Stimulated activated effector memory CD8-positive, alpha-beta T cell treated with anti-CD3 and anti-CD28 coated beads, Interleukin-12 subunit alpha, Interleukin-12 subunit beta, amount 100 ng/mL, for 72 hours (primary cell): Measurements from ENCODE around the gene PLA2G4E.

ENCODE experiments used
- ATAC-seq: fragments of 150-1000 bp; cut with Tn5 transposase; 2 replicates; pipeline ENCODE4 v1.10.0; 2021
- DNase-seq, 2 donors: peaks; one replicate each; pipeline ENCODE4 v3.0.0; 2021 to 2022; ENCODE audit warnings: low spot score in 2 of 2
- H3K27ac Mint-ChIP-seq: one replicate; pipeline ENCODE4 v1.8.0; 2022; ENCODE audit warnings: mild to moderate bottlenecking, mixed read lengths
- H3K36me3 Mint-ChIP-seq: one replicate; pipeline ENCODE4 v1.8.0; 2022; ENCODE audit warnings: mild to moderate bottlenecking, mixed read lengths
- H3K4me1 Mint-ChIP-seq: one replicate; pipeline ENCODE4 v1.8.0; 2022; ENCODE audit warnings: mixed read lengths
- H3K4me3 Mint-ChIP-seq: one replicate; pipeline ENCODE4 v1.8.0; 2022; ENCODE audit warnings: mild to moderate bottlenecking, mixed read lengths
- H3K9me3 Mint-ChIP-seq: one replicate; pipeline ENCODE4 v1.8.0; 2022; ENCODE audit warnings: mixed read lengths

The PLA2G4E gene

DNA sequence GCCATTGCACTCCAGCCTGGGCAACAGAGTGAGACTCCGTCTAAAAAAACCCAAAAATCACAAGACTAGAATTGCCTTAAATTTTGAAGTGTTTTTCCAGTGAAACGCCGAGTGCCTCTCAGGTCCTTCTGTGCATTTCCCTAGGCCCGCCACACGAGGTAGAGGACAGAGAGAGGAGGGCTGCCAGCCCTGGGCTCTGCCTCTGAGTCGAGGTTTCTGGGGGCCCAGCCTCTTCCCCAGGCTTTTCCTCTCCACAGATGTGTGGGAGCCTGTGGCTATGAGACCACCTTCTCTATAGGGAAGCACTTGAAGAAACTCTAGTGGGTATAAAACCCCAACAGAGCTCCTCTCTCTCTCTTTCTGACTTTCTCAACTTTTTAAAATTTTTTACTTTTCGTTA is 37.6 kb downstream of the PLA2G4E start:
- ATAC-seq (no peak), DNase-seq (no peak)
- Mint-ChIP-seq H3K36me3 (no peaks in the 10 kb centered on the region), H3K4me3 (no peak overlapping the region), H3K9me3 (no peaks in the 10 kb centered on the region), H3K27ac (no peak overlapping the region), H3K4me1 (peaks cover 13% of the 10 kb centered on the region)

DNA sequence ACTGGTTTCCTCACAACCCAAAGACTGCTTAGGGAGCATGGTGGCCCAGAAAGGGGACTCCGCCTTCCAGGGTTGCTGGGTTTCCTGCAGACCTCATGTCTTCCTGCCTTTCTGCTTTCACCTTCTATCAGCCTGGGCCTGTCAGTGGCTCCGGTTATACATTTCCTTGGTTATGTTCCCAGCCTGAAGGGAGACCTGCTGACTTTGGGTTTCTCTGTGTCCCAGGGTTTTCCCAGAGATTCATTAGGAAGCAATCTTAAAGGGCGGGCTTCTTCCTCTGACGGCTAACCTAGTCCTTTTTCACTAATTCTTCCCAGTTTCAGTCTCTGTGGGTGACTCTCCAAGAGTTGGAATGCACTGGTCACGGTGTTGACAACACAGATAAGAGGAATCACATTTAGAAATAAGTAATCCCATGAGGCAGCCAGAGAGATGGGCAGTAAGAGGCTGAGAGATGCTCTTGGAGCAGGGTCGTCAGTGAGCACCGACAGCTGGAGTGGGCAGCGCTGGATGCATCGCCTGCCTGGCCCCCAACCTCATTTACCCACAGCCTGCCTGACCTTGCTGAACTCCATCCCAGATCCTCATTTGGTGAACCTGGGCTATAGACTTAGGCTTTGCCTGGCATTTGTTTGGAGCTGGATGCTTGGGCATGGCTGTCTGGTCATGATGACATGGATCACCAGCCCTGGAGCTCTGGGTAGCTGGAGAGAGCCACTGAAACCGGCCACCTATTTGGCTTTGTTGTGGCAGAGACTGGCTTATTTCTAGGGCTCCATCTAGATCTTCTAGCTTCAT is 38.5 kb downstream of the PLA2G4E start:
- Mint-ChIP-seq H3K9me3 (no peaks in the 10 kb centered on the region), H3K4me1 (peaks cover 13% of the 10 kb centered on the region), H3K27ac (no peak overlapping the region), H3K36me3 (no peaks in the 10 kb centered on the region), H3K4me3 (no peak overlapping the region)
- ATAC-seq: no peak
- no peak for DNase-seq

DNA sequence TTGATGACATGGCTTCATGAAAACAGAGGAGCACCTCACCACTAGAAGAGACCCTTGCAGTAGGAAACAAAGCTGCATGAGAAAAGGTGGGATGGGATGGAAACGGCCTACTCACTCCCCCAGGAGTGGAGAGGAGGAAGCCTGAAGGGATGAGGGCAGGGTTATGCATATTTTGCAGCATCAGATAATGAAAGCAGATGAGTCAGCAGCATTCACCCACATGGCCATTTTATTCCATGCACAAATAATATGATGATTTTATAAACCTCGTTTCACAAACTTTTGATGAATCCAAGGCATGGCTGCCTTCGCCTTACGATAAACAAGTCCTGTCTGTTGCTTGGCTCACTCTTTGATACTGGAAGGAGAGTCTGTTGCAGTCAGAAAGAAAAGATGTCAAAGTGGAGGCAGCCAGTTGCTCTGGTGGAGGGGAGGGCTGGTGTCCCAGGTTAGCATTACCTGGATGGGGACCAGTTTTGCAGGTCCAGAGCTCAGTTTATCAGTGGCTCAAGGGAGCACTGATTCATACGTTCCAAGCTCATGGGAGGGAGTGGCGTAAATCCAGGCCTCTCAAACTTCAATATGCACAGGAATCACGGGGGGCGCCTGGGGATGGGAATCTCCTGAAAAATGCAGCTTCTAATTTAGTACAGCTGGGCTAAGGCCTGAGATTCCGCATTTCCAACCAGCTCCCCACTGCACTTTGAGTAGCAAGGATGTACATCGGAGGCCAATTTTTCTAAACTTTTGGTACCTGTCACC is 39.3 kb downstream of the PLA2G4E start:
- H3K27ac Mint-ChIP-seq: peak overlapping the region; percentile 78
- DNase-seq (no peak), ATAC-seq (no peak)
- peak overlapping the region; percentile 13 for H3K4me3 Mint-ChIP-seq
- H3K9me3 Mint-ChIP-seq: no peaks in the 10 kb centered on the region
- H3K4me1 Mint-ChIP-seq: peaks cover 13% of the 10 kb centered on the region
- H3K36me3 Mint-ChIP-seq: no peaks in the 10 kb centered on the region

DNA sequence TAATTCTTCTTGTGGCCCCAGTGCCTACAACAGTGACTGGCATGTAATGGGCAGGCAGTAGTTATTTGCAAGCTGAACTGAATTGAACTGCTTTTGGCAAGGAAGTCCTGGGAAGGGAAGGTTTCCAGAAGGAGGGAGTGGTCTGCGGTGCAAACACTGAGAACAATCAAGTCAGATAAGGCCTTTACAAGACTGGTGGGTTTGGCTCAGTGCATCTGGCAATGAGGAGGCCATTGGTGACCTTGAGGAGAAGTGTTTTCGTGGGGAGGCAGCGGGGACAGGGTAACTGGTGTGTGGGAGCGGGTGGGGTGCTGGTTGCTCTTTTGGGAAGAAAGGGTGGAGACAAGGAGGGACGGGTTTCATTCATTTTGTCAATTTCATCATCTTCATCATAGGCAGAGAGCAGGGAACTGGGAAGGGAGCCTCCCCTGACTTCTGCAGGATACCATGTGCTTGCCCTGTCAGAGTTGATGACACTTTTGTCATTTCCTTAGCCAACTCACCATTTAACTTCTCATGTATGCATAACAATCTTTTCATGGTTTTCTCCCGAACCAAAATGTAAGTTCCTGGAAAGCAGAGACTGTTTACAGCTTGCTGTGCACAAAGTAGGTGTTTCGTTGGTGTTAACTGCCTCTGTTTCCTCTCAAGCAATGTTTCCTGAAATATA is 40.1 kb downstream of the PLA2G4E start:
- Mint-ChIP-seq H3K4me1 (peaks cover 13% of the 10 kb centered on the region), H3K9me3 (no peaks in the 10 kb centered on the region), H3K27ac (peak overlapping the region; percentile 78), H3K36me3 (no peaks in the 10 kb centered on the region), H3K4me3 (peak overlapping the region; percentile 13)
- DNase-seq: no peak
- no peak for ATAC-seq

DNA sequence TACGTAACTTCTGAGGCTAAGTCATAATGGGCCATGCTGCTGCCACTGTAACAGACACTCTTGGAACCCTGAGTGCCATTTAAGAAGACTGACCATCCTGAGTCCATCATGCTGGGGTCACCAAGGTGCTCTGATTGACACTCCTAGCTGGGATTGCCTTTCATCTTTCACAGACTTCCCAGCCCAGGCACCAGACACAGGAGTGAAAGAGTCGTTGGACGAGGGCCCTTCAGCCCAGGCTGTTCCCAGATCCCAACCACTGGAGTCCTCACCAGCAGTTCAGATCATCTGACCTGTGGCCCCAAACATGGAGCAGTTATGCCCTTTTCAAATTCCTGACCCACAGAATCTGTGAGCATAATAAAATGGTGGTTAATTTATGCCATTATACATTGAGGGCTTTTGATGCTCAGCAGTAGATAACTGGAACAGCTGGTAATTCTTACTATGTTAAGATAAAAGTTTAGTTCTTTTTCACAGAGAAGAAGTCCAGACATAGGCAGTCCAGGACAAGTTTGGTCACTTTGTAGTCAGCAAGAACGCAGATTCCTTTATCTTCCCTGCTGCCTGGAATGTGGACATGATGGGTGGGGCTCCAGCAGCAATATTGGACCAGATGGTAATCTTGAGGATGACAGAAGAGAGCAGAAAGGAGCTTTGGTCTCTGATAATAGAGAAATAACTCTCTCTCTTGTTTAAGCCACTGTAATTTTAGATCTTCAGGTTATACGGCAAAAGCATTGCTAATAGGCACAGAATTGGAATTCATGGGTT is 41.2 kb downstream of the PLA2G4E start:
- Mint-ChIP-seq H3K9me3 (no peaks in the 10 kb centered on the region), H3K27ac (no peak overlapping the region), H3K4me1 (peaks cover 13% of the 10 kb centered on the region), H3K4me3 (no peak overlapping the region), H3K36me3 (no peaks in the 10 kb centered on the region)
- no peak for ATAC-seq
- DNase-seq: no peak

DNA sequence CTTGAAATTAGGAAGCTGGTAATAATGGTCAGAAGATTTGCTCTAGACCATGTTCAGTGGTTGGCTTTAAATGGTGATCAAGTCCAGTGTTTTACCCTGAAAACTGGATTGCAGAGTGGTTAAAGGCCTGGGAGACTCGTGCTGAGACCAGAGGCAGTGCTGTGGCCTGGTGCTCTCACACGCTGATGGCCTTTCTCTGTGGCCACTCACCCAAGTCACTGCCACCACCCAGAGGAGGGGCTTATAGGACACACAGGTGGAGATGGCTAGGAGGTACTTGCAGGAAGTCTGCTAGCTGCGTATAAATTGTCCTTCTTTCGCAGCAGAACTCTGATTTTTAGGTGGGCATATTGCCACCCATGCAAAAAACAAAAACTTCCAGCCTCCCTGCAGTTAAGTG is 42.3 kb downstream of the PLA2G4E start:
- DNase-seq (no peak), ATAC-seq (no peak)
- Mint-ChIP-seq H3K4me1 (peaks cover 20% of the 10 kb centered on the region), H3K36me3 (no peaks in the 10 kb centered on the region), H3K9me3 (no peaks in the 10 kb centered on the region), H3K4me3 (no peak overlapping the region), H3K27ac (no peak overlapping the region)

DNA sequence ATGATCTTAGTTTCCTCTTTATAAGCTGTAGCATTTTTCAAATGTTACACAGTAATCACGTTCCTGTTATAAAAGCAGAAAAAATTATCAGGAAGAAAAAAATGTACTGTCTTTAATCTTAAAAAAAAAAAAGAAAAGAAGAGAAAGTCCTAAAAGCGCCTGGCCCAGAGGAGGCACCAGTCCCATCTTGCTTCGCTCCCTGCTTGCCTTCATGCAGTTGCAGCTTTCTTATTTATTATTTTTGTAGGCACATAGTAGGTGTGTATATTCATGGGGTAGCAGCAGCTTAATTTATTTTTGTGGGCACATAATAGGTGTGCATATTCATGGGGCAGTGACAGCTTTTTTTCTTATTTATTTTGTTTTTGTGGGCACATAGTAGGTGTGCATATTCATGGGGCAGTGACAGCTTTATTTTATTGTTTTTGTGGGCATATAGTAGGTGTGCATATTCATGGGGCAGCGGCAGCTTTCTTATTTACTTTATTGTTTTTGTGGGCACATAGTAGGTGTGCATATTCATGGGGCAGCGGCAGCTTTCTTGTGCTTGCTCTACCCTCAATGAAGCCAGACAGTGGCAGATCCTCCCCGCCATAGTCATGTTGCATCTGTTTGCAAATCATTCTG is 43.0 kb downstream of the PLA2G4E start:
- no peak for DNase-seq
- no peak overlapping the region for H3K27ac Mint-ChIP-seq
- ATAC-seq: no peak
- no peaks in the 10 kb centered on the region for H3K36me3 Mint-ChIP-seq
- no peaks in the 10 kb centered on the region for H3K9me3 Mint-ChIP-seq
- peaks cover 26% of the 10 kb centered on the region for H3K4me1 Mint-ChIP-seq
- H3K4me3 Mint-ChIP-seq: no peak overlapping the region

DNA sequence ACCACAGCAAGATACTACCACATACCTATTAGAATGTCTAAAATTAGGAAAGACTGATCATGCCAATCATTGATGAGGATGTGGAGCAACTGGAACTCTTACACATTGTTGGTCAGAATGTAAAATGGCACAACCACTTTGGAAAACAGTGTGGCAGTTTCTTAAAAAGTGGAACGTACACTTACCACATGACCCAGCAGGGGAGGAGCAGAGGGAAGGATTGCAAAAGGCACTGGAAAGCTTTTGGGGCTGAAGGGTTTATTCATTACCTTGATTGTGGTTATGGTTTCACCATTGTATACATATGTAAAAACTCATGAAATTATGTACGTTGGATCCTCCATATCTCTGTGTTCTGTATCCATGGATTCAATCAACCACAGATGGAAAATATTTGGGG is 45.2 kb downstream of the PLA2G4E start:
- H3K9me3 Mint-ChIP-seq: no peaks in the 10 kb centered on the region
- H3K4me1 Mint-ChIP-seq: peaks cover 27% of the 10 kb centered on the region
- no peak overlapping the region for H3K27ac Mint-ChIP-seq
- no peak overlapping the region for H3K4me3 Mint-ChIP-seq
- peaks cover 20% of the 10 kb centered on the region for H3K36me3 Mint-ChIP-seq
- ATAC-seq (no peak), DNase-seq (no peak)

DNA sequence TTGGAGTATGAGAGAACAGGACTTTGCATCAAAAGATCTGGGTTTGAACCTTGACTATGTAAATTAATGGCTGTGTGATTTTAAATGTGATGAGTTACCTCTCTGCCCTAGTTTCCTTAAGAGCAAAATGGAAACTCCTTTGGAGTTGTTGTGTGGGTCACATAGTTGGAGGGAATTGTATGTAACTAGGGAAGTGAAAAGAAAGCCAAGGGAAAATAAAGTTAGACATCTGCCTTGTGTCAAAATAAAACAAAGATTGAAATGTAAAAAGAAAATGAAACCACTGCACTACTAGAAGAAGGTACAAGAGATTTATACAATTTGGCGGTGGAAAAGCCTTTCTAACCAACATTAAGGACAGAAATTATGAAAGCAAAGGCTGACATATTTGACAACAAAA is 46.8 kb downstream of the PLA2G4E start:
- no peak for DNase-seq
- H3K27ac Mint-ChIP-seq: no peak overlapping the region
- no peak for ATAC-seq
- H3K9me3 Mint-ChIP-seq: no peaks in the 10 kb centered on the region
- peaks cover 37% of the 10 kb centered on the region for H3K4me1 Mint-ChIP-seq
- H3K4me3 Mint-ChIP-seq: peak overlapping the region; percentile 90
- peaks cover 34% of the 10 kb centered on the region for H3K36me3 Mint-ChIP-seq

DNA sequence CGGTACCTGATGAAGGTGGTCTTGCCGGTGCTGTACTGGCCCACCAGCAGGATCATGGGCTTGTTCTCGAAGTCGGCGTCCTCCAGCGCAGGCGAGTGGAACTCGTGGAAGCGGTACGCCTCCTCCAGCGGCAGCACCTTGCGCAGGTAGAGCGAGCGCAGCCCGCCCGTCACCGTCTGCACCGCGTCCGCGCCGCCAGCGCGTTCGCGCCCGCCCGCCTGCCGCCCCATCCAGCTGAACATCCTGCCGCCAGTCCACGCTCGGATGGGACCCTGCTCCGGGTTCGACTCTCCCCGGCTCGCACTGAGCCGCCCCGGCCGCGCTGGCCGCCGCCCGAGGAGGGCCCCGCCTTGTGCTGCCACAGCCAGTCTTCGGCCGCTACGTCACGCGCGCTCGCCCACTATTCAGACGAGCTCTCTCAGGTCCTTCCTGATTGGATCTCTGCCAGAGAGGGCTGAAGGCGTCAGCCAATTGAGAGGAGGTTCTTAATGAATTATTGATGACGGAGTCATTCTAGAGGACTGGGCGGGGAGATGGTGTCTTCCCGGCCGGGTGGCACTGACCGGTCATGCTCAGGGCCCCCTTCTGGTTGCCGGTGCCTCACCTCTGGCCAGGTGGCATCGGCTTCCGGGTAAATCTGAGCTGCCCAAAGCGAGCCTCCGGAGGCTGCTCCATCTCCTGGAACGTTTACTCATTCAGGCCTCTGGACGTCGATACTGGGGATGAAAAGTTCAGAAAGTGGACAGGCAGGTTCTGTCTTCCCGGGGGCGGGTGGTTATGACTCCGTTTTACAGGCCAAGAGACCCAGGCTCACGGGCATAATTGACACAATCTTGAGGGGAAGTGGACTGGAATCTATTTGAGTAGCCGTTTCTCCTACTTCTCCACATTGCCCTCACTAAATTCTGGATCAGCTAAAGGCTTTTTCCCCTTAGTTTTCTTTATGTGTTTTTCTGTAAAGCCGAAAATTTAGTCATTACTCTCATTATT is 48.3 kb downstream of the PLA2G4E start, which contains the start of gene EHD4:
Gene EHD4 (minus strand): TSS at position 305 of the 990 bp plus-strand sequence. CDS start 63 bp downstream, at position 242.
- Mint-ChIP-seq H3K27ac (peak within 1 kb of the TSS; percentile 95), H3K4me1 (peaks cover 52% of the 10 kb centered on the region), H3K4me3 (peak within 1 kb of the TSS; percentile 90), H3K9me3 (no peaks in the 10 kb centered on the region), H3K36me3 (peaks cover 48% of the 10 kb centered on the region)
- peak; percentile 87 to 97 for DNase-seq
- ATAC-seq: peak; percentile 88

DNA sequence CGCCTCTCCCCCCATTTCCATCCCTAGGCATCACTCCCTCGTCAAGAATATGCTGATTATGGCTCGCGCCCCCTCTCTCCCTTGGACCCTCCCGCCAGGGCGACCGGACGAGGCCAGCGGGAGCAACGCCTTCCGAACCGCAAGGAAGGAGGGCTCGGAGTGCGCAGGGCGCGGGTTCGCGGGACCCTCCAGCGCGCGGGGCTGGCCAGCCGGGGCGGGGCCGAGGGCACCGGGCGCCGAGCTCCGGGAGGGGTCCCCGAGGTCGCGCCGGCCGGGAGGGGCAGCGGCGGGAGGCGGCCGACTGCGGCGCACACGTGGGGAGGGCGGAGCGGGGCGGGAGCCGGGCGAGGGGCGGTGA is 49.0 kb downstream of the PLA2G4E start:
- peak overlapping the region; percentile 95 for H3K27ac Mint-ChIP-seq
- no peak for DNase-seq
- H3K36me3 Mint-ChIP-seq: peaks cover 53% of the 10 kb centered on the region
- H3K4me1 Mint-ChIP-seq: peaks cover 57% of the 10 kb centered on the region
- peak overlapping the region; percentile 90 for H3K4me3 Mint-ChIP-seq
- H3K9me3 Mint-ChIP-seq: no peaks in the 10 kb centered on the region
- peak; percentile 45 for ATAC-seq

DNA sequence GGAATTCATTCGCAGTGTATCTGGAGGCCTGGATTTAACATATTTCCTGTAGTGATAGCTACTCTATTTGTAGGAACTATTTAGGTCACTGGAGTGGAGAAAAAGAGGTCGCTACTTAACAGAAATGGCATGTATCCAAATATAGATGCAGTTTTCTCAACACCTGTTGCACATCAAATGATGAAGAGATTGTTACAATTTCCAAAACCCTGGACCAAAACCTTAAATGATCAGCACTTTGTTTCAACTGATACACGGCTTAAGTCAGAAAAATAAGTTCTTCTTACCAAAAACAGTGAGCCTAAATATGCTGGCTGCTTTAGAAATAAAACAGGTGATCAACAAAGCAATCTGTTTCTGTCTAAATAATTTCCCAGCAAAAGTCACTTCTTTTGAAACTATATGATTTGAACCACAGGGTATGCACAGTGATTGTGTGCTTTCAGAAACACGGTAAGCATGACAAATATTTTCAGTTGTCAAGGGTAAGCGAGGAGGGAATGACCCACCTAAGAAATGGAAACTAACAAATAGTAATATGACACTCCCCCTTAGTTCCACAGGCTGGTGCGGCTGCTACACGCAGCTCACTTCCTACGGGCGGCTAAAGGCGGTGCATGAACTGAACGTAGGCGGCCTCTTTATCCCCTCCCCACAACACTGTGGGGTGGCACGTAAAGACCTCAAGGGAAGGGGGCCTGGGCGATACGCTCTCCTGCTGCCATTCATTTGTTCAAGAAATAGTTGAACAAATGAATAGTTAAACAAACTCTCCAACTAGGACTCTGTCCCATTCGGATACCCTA is 49.5 kb downstream of the PLA2G4E start:
- DNase-seq (peak; percentile 54 to 90), ATAC-seq (peak; percentile 82)
- Mint-ChIP-seq H3K27ac (peak overlapping the region; percentile 95), H3K9me3 (no peaks in the 10 kb centered on the region), H3K4me1 (peaks cover 63% of the 10 kb centered on the region), H3K4me3 (peak overlapping the region; percentile 90), H3K36me3 (peaks cover 56% of the 10 kb centered on the region)

DNA sequence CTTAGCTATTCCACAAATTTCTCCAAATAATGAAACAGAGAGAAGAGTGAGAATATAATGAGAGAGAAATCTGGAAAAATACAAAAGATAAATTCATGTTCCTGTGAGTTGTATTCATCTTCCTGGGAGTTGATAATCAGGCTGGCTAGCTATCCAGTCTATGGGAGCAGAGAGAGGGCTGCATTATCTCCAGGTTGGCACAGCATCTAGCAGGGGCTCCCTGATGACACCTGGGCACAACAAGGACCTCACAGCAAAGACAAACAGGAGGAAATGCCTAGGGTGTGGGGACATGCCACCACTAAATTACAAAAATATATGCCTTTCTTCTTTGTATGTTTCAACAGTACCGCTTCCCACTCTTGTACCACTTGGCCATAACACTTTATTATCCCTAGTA is 50.4 kb downstream of the PLA2G4E start:
- ATAC-seq: no peak
- H3K36me3 Mint-ChIP-seq: peaks cover 56% of the 10 kb centered on the region
- no peak for DNase-seq
- H3K27ac Mint-ChIP-seq: peak overlapping the region; percentile 95
- H3K4me1 Mint-ChIP-seq: peaks cover 71% of the 10 kb centered on the region
- H3K4me3 Mint-ChIP-seq: peak overlapping the region; percentile 90
- no peaks in the 10 kb centered on the region for H3K9me3 Mint-ChIP-seq
